ENCODE data around the gene LCN9. TPM values are rescaled to one million over a fixed set of nuclear protein-coding genes. Genes with fewer than 3 reads are reported as not detected.
"Not testable (repeated sequence)": the region's sequence is repeated elsewhere in the genome, so short reads cannot be mapped to it uniquely, and the experiment has no call there.

LCN9 gene
- polyA plus RNA-seq, 1 donor, result not detected

DNA sequence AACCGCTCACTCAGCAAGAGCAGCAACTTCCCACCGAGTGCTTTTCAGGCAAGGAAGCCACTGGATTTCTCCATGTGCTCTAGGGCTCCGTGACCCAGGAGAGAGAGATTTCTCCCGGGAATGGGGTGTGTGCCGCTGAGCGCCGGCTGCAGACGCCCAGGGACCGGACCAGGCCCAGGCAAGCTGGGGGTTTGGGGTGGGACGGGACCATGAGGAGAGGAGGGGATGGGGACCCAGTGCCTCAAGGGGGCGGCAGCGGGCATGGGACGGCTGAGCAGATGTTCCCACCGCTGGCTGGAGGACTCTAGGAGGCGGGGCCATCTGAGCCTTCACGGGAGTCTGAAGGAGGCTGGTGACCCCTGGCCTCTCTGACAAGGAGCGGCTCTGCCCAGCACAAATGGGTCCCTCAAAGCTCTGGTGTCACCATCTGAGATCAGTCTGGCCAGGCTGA is 8.5 kb downstream of the LCN9 start:
- no peak for DNase-seq

DNA sequence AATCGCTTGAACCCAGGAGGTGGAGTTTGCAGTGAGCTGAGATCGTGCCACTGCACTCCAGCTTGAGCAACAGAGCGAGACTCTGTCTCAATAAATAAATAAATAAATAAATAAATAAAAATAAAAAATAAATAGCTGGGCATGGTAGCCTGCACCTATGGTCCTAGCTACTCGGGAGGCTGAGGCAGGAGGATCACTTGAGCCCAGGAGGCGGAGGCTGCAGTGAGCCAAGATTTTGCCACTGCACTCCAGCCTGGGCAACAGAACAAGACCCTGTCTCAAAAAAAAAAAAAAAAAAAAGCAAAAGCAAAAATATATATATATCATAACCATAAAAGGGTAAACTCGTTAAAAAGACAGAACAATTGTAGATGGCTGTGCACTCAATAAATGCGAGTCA is 9.7 kb downstream of the LCN9 start:
- DNase-seq, result not testable (repeated sequence)

DNA sequence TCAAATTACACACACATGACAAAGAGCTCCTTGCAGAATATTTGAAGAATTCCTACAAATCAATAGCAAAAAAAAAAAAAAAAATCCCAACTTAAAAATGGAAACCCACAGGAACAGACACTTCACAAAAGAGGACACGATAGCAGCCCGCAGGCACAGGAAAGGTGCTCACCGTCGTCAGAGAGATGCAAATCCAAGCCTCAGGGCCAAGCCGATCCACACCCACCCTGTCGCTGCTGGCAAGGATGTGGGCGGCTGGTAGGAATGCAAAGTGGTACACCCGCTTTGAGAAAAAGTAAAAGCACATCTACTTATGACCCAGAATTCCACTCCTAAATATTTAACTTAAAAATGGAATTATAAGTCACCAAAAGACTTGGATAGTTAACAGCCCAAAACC is 10.8 kb downstream of the LCN9 start:
- no peak for DNase-seq

DNA sequence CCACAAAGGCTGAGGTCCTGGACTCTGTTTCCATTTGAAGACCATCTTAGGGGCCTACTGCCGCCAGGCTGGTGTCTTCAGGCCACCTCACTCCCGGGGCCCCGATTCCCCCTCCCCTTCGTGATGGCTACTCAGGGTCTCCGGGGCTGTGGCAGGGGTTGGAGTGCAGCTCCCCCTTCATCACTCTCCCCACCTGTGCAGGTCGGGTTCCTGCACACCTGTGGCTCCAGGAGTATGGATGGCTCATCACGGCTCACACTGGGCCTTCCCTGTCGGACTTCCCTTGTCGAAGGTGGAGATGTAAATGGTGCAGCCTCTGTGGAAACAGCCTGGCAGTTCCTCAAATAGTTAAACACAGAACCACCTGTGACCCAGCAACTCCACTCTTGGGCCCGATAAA is 11.9 kb downstream of the LCN9 start:
- no peak for DNase-seq

DNA sequence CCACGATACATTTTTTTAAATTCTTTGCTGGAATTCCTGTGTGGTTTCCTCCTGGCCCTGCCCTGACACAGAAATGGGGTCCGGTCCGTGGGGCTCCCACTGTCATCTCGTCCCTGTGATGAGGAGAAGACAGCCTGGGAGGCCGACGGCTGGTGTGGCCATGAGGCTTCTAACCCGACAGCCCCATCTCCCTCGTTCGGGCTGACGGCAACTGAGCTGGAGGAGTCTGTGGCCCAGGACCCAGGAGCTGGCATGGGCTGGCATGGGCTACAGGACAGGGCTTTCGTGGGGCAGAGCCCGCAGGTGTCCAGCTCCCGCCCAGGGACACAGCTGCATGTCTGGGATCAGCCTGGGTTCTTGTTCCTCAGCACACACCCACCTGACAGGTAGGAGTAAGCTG is 13.8 kb downstream of the LCN9 start:
- DNase-seq, result no peak

DNA sequence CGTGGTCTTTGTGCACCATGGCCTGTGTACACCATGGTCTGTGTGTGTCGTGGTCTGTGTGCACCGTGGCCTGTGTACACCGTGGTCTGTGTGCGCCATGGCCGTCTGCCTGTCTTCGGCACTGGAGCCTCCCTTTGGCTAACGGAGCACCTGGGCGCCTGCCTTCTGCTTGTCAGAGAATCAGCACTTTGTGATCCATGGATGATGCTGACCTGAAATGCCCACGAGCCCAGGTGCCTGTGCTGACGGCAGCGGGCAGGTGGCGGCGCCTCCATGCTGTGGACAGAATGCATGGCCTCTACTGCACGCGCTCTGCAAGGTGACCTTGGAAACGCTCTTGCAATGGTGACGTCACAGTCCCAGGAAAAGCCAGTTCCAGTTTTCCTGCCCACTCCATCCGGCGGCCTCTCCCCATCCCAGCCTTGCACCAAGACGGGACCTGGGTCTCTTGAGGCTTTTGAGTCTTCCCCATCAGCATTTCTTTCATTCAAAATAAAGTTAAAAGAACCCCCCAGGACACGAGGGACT is 14.6 kb downstream of the LCN9 start:
- DNase-seq, result no peak

DNA sequence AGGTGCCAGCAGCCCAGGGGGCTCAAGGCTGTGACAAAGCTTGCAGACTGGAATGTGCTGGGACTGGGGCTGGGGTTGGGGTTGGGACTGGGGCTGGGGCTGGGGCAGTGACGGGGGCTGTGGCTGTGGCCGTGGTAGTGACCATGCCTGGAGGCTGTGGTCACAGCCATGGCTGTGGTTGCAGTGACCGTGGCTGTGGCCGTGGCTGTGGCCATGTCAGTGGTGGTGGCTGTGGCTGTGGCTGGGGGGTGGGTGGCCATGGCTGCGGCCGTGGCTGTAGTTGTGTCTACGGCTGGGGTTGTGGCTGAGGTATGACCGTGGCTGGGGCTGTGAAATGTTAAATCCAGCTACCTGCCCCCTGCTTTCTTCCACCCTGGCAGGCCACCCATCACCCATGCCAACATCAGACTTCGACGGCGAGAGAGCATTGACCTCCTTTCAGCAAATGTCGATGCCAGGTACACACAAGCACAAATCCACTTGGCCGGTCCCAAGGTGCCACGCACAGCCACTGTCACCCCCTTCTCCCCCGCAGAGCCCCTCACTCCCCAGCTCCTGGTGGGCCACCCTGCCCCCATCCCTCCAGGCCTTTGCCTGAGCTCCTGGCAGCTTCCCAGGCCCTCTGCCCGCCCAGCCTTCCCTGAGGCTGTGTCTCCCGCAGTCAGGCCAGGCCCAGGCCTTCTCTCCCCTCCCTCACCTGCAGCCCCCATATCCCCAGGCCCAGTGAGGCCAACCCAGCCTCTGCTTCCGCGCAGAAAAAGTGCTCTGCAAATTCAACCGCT is 15.3 kb downstream of the LCN9 start:
- DNase-seq, result no peak

DNA sequence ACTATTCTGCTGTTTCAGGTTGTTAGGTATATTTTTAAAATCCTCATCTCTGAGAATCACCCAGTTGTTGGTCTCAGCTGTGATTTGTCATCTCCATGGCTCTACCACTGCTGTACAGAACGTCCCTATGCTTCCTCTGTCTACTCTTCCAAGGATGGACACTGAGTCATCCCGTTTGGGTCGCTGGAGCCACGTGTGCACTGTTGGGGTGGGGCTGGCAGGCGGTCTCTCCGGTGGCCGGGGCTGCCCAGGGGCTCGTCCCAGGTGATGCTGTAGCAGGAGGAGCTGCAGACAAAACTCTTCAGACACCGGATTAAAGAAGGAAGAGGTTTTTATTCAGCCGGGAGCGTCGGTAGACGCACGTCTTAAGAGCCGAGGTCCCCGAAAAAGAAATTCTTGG is 16.9 kb downstream of the LCN9 start:
- DNase-seq, result no peak

DNA sequence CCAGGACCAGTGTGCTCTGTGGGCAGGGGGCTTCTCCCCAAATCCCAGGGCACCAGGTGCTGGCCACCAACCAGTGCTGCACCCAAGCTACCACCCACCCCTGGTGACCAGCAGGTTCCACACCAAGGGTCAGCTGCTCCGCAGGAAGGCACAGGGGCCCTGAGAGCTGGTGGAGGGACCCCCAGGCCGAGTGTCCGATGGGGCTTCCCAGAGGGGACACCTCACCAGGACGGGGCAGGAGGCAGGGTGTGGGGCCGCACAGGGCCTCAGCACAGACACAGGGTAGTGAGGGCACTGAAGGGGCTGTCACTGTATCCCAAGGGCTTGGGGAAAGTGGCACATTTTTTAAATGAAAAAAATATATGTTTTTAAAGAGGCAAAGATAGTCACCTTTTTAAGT is 18.1 kb downstream of the LCN9 start:
- no peak for DNase-seq

DNA sequence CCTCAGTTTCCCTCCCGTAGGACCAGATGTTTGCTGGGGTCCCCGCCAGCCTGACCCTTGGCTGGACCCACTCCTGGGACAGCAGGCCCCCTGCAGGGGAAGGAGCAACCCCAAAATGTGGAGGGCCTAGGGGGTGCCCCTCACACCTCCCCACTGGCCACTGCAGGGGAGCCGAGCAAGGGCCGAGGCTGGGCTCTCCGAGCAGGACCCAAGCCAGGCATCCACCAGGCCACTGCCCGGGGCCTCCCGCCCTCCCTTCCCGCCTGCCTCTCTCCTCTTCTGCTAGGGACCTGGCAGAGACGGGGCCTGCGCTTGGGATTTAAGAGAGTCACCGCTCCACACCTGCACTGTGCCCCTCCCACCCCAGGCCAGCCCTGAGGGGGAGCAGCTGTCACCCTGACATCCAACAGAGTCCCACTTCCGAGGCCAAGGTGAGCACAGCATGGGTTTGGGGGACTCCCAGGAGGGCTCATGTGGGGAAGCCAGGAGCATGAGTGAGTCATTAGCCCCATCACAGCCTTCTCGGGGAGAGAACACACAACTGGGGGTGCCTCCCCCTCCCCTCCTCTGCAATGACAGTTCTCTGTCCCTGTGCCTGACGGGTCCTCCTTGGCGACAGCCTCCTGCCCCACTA is 20.4 kb downstream of the LCN9 start:
- no peak for DNase-seq

DNA sequence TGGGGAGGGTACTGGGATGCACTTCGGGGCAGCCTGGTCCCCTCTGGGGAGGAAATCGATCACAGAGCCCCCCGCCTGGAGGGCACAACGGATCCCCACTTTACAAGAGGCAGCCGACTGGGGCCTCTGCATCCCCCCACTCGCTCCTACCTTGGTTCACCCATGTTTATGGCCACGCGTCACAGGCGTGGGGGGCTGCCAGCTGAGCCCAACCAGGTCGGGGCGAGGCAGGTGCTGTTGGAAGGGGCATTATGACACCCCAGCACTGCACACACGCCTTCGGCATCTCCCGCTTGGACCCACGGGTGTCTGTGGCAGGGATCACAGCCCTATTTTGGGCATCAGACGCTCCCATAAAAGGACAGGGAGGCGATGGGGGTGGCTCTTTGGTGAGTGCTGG is 21.6 kb downstream of the LCN9 start:
- DNase-seq, result no peak

DNA sequence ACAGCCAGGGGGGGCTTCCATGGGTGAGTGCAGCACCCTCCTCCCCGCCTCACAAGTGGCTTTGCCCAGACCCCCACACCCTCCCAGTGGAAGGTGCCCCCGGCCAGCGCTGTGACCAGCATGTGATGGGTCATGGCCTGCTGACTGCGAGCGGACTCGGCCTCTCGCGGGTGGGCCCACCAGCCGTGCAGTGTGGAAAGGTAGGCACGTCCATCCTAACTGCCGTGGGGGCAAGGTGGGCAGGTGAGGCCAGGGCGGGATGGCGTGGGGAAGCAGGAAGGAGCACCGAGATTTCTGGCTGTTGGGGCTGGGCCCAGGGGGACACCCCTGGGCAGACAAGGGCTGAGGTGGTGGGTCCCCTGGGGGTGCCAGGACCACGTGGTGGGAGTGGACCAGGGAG is 24.1 kb downstream of the LCN9 start:
- no peak for DNase-seq

DNA sequence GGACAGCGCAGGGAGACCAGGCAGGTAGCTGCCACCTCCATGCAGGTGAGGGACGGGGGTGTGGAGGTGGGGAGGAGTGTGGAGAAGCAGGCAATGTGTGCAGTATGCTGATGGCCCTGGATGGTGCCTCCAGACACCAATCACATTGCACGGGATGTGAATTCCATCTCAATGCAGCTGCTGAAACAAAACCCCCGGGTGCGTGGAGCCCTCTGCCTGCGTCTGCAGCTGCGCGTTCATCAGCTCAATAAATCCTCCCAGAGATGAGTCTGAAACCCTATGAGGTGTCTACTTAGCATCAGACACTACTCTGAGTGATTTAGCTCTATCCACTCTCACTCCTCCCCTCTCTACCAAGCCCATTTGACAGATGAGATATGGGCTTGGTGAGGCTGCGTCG is 25.9 kb downstream of the LCN9 start:
- no peak for DNase-seq

DNA sequence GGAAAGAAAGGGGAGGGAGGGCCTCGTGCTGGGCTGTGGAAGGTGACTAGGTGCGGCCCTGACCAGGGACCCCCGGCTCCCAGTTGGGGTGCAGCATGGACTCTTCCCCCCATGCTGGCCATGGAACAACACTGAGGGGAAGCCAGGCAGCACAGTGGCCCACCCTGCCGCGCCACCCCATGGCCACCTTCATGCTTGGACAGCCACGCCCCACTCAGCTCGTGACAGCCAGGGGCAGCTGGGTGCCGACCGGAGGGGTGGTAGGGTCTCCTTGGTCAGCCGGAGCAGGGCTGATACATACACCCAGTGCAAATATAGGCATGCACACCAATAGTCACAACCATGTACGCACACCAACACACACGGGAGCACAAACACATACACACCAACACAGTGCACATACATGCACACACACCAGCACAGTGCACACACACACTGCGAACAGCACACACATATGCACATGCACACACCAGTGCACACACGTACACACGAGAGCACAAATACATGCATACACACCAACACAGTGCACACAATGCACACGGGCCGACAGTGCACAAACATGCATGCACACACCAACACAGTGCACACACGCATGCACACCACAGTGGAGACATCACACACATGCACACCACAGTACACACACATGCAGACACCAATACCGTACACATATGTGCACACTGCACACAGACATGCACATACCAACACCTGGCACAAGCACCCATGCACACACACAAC is 27.9 kb downstream of the LCN9 start:
- DNase-seq, result no peak

DNA sequence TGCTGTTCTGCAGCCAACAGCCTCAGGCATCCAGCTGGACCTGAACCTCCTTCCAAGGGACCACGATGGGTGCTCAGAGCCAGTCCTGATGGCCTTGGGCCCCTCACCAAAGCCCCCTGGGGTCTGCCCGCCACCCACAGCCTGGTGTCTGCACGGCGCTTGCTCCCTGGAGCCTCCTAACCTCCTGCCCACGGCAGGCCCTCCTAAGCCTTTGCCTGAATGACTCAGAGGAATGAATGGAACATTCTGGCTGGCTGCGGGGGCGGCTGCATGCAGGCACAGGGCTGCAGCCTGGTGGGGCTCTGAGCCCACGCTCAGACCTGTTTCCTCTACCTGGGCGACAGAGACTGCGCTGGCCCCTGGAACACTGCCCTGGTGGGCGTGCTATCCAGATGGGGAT is 29.3 kb downstream of the LCN9 start:
- DNase-seq, result no peak

DNA sequence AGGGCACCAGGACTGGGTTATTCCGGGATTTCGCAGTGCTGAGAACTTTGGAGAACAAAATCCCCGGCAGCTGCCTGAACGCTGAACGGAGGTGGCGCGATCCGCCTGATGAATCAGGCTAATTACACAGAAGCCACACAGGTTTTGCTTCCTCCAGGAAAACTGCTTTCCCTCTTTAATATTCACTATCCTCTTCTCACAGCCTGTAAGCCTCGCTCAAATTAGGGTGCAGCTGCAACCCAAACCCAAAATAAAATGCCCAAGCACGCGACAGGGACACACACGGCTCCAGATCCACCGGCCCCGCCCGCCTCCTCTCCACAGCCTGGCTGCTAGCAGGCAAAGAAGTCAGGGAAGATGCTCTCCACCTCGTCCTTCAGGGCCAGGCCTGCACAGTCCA is 30.2 kb downstream of the LCN9 start:
- no peak for DNase-seq

DNA sequence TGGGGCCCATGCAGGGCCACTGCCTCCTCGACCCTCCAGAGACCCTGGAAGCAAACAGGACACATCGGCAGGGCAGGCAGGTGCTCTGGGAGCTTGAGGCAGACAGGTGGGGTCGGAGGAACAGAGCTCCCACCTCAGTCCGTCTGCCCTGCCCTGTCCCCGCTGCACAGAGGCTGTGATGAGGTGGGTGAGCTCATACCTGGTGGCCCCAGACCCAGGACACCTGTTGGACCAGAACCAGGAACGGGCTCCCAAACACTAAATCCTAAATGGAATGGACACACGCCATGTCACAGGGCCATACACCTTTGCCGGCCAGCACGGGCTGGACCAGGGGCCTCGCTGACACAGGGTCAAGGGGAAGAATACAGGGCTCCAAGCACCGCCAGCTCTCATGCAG is 30.7 kb downstream of the LCN9 start:
- no peak for DNase-seq

DNA sequence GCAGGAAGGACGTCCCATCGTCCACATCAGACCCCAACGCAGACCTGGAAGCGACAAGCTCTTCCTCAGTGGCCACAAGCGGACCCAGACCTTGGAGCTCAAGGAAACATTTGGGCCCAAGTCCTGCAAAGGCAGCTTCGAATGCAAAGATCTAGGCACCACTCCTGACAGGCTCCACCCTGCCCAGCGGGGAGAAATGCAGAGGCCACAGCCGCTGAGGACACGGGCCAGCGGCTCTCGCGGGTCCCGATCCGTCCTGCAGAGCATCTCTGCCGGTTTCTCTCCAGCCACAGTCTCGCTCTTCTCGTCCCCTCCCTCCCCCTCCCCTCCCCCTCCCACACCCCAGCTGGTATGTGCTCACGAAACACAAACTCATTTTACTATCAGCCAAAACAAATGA is 31.3 kb downstream of the LCN9 start:
- no peak for DNase-seq

DNA sequence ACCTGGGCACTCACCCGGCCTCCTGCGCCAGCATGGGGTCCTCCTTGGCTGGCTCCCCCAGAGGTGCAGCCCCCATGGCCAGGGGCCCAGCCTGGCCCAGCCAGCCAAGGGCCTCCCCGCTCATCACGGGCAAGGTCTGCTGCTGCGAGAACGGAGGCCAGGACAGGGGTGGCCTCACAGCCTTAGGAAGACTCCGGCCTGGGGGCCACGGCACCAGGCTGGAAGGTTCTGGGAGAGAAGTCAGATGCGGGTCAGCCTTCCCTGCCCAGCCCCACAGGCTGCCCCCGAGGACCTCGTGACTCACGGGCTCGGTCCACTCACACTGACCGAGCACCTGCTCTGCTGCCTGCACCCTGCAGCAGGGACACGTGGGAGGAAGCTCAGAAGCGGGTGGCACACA is 31.9 kb downstream of the LCN9 start:
- DNase-seq, result no peak

DNA sequence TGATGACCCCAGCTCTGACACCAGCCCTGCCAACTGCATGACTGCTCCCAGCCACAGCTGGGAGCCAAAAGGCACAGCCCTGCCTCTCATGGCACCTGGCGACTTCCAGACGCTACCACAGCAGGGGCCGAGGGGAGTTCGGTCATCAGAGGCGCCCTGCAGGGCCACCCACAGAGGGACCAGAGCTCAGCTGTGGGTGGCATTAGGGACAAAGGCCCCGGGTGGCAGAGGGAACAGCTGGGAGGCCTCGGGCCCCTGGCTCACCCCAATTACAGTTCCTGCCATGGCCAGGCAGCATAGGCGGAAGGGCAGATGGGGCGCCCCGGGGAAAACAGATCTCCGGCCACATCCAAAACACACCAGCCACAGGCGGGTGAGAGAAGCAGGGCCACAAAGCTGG is 32.5 kb downstream of the LCN9 start:
- no peak for DNase-seq

DNA sequence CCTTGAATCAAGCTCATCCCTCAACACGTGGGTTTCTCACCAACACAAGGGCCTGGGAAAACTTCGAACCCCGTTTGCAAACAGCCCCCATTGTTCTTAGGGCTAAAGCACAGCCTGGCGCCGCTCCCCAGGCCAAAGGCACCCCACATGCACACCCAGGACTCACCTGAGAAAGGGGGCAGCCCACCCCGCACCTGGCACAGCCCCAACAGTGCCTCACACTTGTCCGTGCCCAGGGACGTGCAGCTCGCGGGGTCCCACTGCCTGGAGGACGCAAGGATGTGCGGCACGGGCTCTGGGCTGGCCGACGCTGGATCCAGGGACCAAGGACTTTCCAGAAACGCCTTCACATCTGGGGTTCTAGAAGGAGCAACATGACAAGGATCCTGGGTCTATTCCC is 33.3 kb downstream of the LCN9 start:
- DNase-seq, result no peak

DNA sequence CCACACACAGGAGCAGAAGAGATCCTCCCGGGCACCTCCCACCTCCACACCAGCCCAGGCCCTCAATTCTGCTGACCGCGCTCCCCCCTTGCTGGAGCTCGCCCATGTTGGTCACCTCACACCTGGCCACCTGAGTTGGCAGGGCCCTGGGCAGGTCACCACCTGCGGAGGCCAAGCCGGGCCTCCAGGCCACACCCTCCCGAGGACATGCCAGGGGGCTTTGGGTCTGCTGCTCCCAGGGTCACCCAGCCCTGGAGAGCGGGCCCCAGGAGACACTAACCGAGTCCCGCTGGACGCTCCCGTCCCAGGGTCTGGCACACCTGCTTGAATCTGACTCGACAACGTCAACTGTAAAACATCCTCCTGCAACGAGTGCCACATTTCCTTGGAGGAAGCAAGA is 34.1 kb downstream of the LCN9 start:
- no peak for DNase-seq

DNA sequence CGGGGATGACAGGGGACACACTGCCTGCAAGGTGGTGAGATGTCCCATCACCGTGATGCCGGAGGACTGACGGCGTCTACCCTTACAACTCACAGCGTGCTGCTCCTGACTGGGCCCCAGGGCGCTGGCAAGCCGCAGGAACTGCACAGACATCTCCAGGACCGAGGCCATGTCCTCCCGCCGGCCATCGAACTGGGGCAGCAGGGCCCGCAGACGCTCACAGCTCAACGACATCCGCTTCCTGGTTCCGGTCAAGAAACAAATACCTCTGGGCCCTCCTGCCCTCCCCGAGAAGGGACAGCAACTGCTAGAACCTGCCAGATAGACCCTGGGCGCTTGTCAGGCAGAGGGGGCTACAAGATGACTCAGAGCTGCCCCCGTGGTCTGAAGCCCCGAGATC is 35.1 kb downstream of the LCN9 start:
- DNase-seq, result no peak
